Keratinocyte (primary cell): ENCODE results near the gene NR1I3.

ENCODE experiments used
- CTCF ChIP-seq, 3 experiments: IDR thresholded peaks in 1 of 3; conservative IDR thresholded peaks in 1 of 3; optimal IDR thresholded peaks in 1 of 3; 2 replicates in 2 of 3; 3 replicates in 1 of 3; pipeline versions ENCODE3 to v1.5.1; 2011; ENCODE audit warnings: low read length in 3 of 3, mild to moderate bottlenecking in 3 of 3, moderate library complexity in 2 of 3, control low read depth in 1 of 3, inconsistent platforms in 1 of 3; ENCODE audit not compliant: insufficient read depth in 2 of 3; ENCODE audit errors: extremely low read depth in 1 of 3
- EZH2 ChIP-seq: IDR thresholded peaks from one replicate; pipeline ENCODE4 v1.6.1; 2012; ENCODE audit warnings: inconsistent platforms, mild to moderate bottlenecking, low read length, moderate library complexity

GRCh38 chr1:161196111-161196510, 41.9 kb downstream of the NR1I3 start:
- TF ChIP-seq CTCF (optimal IDR thresholded peaks at IDR 0.05 in 1 of 3, IDR thresholded peaks at IDR 0.05 in 1 of 3, conservative IDR thresholded peaks at IDR 0.05 in 1 of 3; ENCODE audit: extremely low read depth in 1 of 3, insufficient read depth in 2 of 3, low read length in 3 of 3) (no peak), EZH2 (no peak)
